NCI-H1105 (cell line): Measurements from ENCODE around the gene ADAMTS2.
"Not testable (repeated sequence)": the region's sequence is repeated elsewhere in the genome, so short reads cannot be mapped to it uniquely, and the experiment has no call there.

Experiments used
- DNase-seq: peaks from one replicate; lab custom pipeline; 2025; lab: John Stamatoyannopoulos, UW

The ADAMTS2 gene

GRCh38 chr5:179296150-179296821, 49.0 kb downstream of the ADAMTS2 start:
- DNase-seq, result no peak

DNA sequence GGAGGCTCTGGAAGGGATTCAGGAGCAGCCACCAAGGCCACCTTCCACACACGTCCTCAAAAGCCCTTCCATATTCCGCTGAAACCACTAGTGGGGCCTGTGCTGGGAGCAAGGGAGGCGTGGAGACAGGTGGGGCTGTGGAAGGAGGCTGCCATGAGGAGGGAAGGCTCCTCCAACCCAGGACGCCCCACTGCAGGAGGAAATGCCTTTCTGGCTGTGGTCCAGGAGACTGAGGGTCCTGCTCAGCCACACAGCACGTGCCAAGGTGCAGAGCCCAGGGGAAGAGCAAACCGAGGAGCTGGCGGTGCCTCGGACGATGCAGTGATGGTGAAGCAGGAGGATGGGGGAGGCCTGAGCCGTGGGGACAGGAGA, 49.5 kb downstream of the ADAMTS2 start:
- DNase-seq, result no peak

DNA sequence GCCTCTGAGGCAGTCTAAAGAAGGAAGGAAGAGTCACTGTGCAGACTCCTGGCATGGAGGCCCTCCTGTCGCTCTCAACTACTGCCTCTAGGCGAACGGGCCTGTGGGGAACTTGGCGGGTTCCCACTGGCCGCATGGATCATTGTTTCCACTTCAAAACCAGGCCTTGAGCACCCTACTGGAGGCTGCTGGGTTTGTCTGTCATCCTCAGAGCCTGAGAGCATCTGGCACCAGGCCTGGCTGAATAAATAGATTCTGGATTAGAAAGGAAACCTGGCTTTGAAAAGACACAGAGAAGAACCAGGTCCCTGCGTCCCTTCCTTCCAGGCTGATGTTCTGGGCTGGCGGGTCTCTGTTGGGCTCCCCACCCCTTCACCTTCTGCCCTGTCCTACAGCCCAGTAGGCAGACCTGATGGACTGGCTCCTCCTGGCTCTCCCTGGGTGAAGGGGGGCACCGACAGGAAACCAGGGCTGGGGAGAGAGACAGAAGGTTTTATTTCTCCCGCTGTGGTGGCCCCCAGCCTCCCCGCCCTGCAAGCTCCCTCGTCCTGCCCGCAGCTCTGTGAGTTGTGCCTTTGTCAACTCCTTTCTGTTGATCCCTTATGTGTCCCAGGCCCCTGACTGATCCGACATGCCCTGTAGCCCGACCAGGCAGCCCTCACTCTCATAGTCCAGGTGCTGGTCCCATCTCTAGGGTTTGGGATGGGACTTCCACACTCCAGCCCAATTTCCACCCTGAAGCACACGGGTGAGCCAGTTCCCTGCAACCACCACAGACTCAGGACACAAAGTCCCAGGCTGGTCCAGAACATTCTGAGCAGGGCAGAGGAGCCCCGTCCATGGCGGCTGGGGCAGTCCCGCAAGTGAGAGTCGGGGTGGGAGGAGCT, 50.1 kb downstream of the ADAMTS2 start:
- DNase-seq, result no peak

DNA sequence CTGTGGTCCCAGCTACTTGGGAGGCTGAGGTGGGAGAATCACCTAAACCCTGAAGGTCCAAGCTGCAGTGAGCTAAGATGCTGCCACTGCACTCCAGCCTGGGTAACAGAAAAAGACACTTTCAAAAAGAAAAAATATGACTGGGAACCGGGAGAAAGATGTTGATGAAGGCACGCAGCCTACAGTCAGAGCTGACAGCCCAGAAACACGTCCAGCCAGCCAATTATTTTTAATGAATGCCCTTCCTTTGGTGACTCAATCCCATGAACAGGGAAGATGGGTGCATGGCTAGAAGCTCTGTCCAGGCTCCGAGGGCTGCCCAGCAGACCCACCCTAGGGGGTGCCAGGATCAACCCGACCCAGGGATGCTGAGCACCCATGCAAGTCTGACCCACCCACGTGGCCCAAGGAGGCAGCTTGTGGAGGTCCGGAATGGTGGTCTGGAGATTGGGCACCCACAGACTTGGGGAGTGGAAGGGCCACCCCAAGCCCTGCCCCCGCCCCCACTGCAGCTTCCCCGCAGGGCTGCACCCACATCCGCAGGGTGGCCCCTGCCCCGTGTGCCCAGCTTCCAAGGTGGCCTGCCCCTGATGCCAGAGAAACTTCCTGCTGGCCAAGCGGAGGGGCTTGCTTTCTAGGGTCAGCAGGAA, 51.0 kb downstream of the ADAMTS2 start:
- no peak for DNase-seq

- DNase-seq, result no peak
Observed at GRCh38 chr5:179292681-179293635, 52.3 kb downstream of the ADAMTS2 start.

DNA sequence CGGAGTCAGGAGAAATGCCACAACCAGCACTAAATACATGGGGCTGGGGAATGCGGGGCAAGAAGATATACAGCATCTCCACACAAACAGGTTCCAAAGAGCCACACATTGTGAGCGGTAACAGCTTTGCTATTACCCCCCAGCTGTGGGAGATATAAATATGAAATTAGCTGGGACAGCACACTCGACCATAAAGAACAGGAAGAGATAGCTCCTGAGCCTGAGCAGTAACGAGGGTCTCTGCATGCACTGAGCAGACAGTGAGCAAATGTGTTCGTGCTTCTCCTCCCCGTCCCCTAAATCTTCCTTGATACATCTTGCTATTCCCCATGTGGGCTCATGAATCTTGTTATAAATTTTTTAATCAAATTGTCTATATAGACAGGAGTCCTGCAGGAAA, 53.1 kb downstream of the ADAMTS2 start:
- no peak for DNase-seq

GRCh38 chr5:179290681-179291540, 54.4 kb downstream of the ADAMTS2 start:
- DNase-seq, result no peak

- DNase-seq, result no peak
Observed at GRCh38 chr5:179289756-179290385, 55.4 kb downstream of the ADAMTS2 start.

DNA sequence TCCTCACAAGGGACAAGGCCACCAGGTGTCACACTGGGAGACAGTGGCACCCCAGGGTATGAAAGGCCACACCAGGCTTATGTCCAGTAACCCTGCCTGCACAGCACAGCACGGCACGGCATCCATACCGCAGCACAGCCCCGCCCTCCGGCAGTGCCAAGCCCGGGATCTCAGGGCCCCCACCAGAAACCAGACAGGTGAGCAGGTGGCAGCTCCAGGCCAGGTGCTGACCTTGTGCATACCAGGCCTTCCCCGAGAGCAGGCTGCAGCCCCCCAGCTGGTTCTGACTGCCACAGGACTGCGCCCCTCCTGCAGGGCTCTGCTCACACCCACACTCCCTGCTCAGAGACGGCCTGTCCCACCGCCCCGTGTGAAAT, 56.5 kb downstream of the ADAMTS2 start:
- no peak for DNase-seq

DNA sequence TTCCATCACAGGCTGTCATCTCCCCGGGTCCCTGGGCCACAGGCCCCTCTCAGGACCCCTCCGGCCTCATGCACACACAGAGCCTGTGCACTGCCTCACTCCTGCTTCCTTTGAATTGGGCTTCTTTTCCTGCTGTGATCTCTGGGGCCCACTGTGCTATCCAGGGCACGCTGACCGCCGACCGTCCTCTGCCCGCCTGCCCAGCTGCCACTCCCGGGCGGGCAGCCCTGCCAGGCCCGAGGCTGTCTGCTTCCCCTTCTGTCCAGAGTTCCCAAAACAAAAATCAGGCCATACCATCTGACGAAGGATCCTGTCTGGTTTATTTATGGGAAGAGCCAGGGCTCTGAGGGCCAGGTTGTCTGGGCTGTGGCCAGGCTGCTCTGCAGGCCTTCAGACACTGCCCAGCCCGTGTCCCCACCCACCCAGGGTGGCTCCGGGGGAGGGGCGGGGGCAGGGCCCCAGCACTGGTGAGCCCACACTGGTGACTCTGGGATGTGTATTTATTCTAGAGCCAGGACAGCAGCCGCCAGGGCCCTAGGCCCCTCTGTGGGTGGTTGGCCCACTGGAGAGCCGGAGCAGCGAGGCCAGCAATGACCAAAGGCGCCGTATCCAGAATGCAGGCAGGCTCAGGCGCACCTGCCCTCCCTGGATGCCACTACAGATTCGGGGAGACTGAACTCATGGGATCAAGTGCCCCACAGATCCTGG, 57.0 kb downstream of the ADAMTS2 start:
- no peak for DNase-seq

DNA sequence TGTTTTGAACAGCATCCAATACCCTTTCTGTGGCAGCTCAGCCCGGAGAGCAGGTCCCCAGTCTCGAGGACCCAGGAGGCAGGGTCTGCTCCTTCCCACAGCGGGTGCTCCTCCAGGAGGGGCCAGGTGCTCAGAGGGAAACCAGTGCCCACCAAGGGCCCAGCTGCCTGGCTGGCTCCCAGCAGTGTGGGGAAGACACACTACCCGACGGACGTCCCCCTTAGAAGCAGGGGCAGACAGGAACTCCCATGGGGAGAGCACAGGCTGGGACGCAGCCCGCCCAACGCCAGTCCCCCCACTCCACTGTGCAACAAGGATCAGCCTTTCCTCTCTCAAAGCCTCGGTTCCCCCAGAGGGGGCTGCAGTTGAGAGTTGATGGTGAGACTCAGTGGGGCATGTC, 57.6 kb downstream of the ADAMTS2 start:
- DNase-seq, result no peak

DNA sequence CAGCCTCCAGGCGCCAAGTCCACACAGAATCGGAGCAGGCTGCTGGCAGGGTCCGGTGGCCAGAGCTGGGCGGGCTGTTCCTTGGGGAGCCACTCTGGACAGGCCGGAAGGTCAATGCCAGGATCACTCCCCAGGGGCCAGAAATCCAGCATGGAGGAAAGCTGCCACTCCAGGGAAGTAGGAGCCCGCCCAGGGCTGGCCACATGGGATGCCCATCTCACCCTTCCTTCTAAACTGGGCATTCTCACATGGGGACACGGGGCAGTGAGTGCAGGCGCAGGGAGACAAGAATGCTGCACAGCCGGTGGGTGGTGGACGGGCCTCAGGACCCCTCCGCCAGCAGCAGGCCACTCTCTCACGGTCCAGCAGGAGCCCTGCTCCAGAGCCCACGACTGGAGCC, 58.2 kb downstream of the ADAMTS2 start:
- no peak for DNase-seq

DNA sequence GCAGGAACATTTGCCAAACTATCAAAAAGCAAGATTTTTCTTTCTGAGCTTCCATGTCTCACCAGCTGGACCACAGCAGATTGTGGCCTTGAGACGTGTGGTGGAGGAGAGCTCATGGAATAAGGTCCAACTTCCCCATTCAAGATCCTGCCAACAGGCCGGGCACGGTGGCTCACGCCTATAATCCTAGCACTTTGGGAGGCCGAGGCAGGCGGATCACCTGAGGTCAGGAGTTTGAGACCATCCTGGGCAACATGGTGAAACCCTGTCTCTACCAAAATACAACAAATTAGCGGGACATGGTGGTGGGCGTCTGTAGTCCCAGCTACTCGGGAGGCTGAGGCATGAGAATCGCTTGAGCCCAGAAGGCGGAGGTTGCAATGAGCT, 59.5 kb downstream of the ADAMTS2 start:
- DNase-seq, result not testable (repeated sequence)

DNA sequence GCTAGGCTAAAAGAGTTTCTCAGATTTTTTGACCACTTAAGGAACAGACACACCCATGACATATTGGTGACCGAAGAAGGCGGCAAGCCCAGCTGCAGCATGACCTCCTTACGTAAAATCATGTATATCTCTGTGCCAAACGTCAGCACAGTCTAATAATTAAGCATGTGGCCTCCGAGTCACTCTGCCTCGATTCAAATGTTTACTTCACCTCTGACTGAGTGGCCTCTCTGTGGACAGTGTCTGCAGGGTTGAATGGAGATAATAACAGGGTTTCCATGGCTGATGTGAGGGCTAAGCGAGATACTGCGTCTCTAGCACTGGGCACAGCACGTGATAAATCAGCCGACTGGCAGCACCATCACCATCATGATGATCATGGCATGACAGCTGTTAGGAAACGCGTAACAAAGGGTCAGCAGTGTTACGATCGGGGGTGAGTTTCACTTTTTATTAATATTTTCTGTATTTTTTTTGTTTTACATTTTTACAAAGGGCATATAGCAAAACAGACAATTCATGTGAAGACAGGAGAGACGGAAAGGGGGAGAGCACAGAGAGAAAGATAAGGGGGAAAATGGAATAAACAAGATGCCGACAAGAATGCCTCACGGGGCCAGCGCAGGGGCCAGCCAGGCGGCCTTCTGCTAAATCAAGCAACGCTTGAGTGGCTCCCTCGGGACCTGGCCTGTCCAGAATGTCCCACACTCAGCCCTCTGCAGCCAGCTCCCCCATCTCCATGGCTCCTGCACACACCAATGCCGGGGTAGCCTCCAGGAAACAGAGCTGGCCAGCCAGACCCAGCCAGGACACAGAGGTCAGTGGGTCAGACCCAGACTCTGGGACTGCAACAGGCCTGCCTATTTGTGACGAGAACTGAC, 60.3 kb downstream of the ADAMTS2 start:
- no peak for DNase-seq

DNA sequence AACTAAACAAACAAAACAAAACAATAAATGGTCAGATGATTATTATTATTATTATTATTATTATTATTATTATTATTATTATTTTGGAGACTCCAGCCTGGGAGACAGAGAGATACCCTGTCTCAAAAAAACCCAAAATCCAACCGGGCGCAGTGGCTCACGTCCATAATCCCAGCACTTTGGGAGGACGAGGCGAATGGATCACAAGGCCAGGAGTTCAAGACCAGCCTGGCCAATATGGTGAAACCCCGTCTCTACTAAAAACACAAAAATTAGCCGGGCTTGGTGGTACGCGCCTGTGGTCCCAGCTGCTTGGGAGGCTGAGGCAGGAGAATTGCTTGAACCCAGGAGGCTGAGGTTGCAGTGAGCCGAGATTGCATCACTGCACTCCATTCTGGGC, 61.4 kb downstream of the ADAMTS2 start:
- not testable (repeated sequence) for DNase-seq

DNA sequence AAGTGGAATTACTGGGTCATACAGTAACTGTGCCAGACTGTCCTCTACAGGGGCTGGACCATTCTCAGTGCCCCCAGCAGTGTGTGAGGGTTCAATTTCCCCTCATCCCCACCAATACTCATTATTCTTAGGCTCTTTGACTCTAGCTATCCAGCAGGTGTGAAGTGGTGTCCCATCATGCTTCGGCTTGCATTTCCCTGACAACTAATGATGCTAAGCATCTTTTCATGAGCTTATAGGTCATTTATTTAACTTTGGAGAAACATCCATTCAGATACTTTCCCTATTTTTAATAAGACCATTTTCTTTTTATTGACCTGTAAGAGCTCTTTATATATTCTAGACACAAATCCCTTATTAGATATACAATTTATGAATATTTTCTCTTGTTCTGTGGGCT, 63.6 kb downstream of the ADAMTS2 start:
- no peak for DNase-seq

DNA sequence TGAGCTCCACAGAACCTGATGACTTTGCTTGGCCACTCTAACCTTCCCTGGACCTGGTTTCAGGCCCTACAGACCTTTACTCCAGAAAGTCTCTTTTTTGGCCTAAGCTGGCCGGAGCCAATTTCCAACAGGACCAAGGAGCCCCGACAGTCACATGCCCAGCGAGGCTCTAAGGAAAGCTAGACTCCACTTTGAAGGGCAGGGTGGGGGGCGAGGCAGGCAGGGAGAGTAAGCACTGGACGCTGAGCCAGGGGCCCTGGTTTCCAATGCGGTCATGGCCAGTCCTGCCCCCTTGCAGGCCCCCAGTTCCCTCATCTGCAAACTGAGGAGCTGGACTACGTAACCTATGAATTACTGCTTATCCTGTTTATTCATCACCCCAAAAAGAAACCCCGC, 65.2 kb downstream of the ADAMTS2 start:
- DNase-seq, result no peak

DNA sequence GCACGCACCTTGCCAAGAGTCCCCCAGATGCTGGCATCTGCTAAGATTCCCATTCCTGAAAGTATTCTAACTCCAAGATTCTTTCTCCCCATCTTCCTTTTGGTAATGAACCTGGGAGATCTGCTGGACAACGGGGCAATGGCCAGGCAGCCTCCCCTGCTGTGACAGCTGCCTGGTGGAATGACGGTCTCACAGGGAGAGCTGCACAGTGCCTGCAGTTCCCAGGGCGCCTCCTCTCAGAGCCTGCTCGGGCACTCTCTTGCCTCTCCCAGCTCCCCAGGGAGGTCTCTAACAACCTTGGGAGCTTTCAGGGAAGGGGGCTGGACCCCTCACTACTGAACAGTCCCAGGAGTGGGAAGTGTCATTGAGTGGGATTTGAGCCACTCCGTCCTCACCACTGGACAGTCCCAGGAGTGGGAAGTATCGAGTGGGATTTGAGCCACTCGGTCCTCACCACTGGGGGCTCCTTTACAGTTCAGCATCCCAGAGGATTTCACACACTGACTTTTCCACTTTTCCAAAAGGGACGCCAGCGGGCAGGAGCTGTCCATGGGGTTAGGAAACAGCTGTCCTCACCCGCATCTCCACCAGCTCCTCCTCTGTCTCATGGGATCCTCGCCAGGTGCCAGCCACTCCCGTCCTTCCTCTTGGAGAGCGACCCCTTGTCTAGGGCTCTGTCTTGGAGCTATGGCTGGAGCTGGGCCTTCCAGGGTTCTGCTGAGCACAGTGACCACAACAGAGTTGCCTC, 65.7 kb downstream of the ADAMTS2 start:
- DNase-seq, result no peak
